ENCODE results near the gene NISCH. TPM values are rescaled to one million over a fixed set of nuclear protein-coding genes. Genes with fewer than 3 reads are reported as not detected.

Gene NISCH
- total and polyA plus RNA-seq, 2 experiments from 2014 or later, result 18.4 to 76.4 TPM

GRCh38 chr3:52503788-52504424 lies 48.5 kb downstream of the NISCH start:
- Mint-ChIP-seq H3K9me3 (no peaks in the 10 kb centered on the region), H3K4me3 (no peak overlapping the region), H3K27me3 (ENCODE audit: insufficient read depth, low read depth, poor library complexity) (peaks cover 3% of the 10 kb centered on the region), H3K4me1 (peaks cover 6% of the 10 kb centered on the region; the same call in 1 of the 3 replicates), H3K27ac (no peak overlapping the region), H3K36me3 (ENCODE audit: low read depth) (no peaks in the 10 kb centered on the region)
- H3K9me2 ChIP-seq (ENCODE audit: insufficient read depth), result no peaks in the 10 kb centered on the region
- H3K27ac ChIP-seq (ENCODE audit: low read depth), result no peak overlapping the region
- no peak overlapping the region for H3K4me3 ChIP-seq
- no peaks in the 10 kb centered on the region for H3K4me1 ChIP-seq (ENCODE audit: insufficient read depth)
- TF ChIP-seq ZNF462 (CRISPR knock-in tag; IDR thresholded peaks at IDR 0.05) (no peak), CTCF (conservative IDR thresholded peaks at IDR 0.05; ENCODE audit: low read depth in 2 of 2) (no peak), EZH2phosphoT487 (IDR thresholded peaks at IDR 0.05; ENCODE audit: unreplicated experiment) (no peak), JUNB (IDR thresholded peaks at IDR 0.05; ENCODE audit: unreplicated experiment) (no peak), CREB1 (CRISPR knock-in tag; IDR thresholded peaks at IDR 0.05; ENCODE audit: low read depth) (no peak), REST (IDR thresholded peaks at IDR 0.05; ENCODE audit: unreplicated experiment) (no peak), NANOG (IDR thresholded peaks at IDR 0.05; ENCODE audit: borderline replicate concordance) (no peak), ETS1 (IDR thresholded peaks at IDR 0.05) (no peak)
- ATAC-seq (peak; percentile 16), DNase-seq (ENCODE audit: low spot score) (no peak)
- no peaks in the 10 kb centered on the region for H4K20me1 ChIP-seq (replicated peaks; ENCODE audit: insufficient read depth)
- H3K4me2 ChIP-seq, result no peak overlapping the region
- no peaks in the 10 kb centered on the region for H3K27me3 ChIP-seq (ENCODE audit: insufficient read depth)
- H3F3A ChIP-seq (replicated peaks; ENCODE audit: low read depth), result no peaks in the 10 kb centered on the region
- no peaks in the 10 kb centered on the region for H3K36me3 ChIP-seq (ENCODE audit: insufficient read depth)
- H3K79me2 ChIP-seq (replicated peaks; ENCODE audit: insufficient read depth), result no peaks in the 10 kb centered on the region
- no peak overlapping the region for H2AFZ ChIP-seq

Data from GM23338 (cell line).